GM23338 (cell line): ENCODE results near the gene KDM4F. TPM values are rescaled to one million over a fixed set of nuclear protein-coding genes. Genes with fewer than 3 reads are reported as not detected.

Experiments
- ATAC-seq: fragments of 200-7000 bp; cut with Tn5 transposase; 3 replicates; pipeline ENCODE4 v1.9.1; 2020
- DNase-seq: peaks from one replicate; pipeline ENCODE4 v3.0.0-alpha.2; 2015; ENCODE audit warnings: low spot score
- H2AFZ ChIP-seq: fragments of 200-600 bp; sonication (generic); 2 replicates; pipeline ENCODE4 v1.8.0; 2016; ENCODE audit warnings: antibody characterized with exemption, mild to moderate bottlenecking, moderate library complexity
- H3F3A ChIP-seq: fragments of 200-600 bp; sonication (generic); replicated peaks from 2 replicates; pipeline ENCODE4 v1.8.0; 2017; ENCODE audit warnings: antibody characterized with exemption, mixed run types, low read depth
- H3K27ac ChIP-seq: fragments of 200-600 bp; sonication (generic); 2 replicates; pipeline ENCODE4 v1.6.1; 2016; ENCODE audit warnings: low read depth
- H3K27me3 ChIP-seq: fragments of 200-600 bp; sonication (generic); 2 replicates; pipeline ENCODE4 v1.8.0; 2016; ENCODE audit warnings: mild to moderate bottlenecking, mixed run types, moderate library complexity; ENCODE audit not compliant: insufficient read depth
- H3K36me3 ChIP-seq: fragments of 200-600 bp; sonication (generic); 2 replicates; pipeline ENCODE4 v1.8.0; 2016; ENCODE audit warnings: mild to moderate bottlenecking; ENCODE audit not compliant: insufficient read depth
- H3K4me1 ChIP-seq: fragments of 200-600 bp; sonication (generic); 2 replicates; pipeline ENCODE4 v1.8.0; 2016; ENCODE audit warnings: mild to moderate bottlenecking, moderate library complexity; ENCODE audit not compliant: insufficient read depth
- H3K4me2 ChIP-seq: fragments of 200-600 bp; sonication (generic); 2 replicates; pipeline ENCODE4 v1.7.1; 2017; ENCODE audit warnings: mixed run types
- H3K4me3 ChIP-seq: fragments of 200-600 bp; sonication (generic); 2 replicates; pipeline ENCODE4 v1.6.1; 2016; ENCODE audit warnings: mixed run types
- H3K79me2 ChIP-seq: fragments of 200-600 bp; sonication (generic); replicated peaks from 2 replicates; pipeline ENCODE4 v1.8.0; 2017; ENCODE audit warnings: mild to moderate bottlenecking; ENCODE audit not compliant: insufficient read depth
- H3K9me2 ChIP-seq: fragments of 200-600 bp; sonication (generic); 2 replicates; pipeline ENCODE4 v1.8.0; 2017; ENCODE audit not compliant: insufficient read depth
- H4K20me1 ChIP-seq: fragments of 200-600 bp; sonication (generic); replicated peaks from 2 replicates; pipeline ENCODE4 v1.8.0; 2017; ENCODE audit warnings: mild to moderate bottlenecking; ENCODE audit not compliant: insufficient read depth
- H3K27ac Mint-ChIP-seq: 2 replicates; pipeline ENCODE4 v1.8.0; 2020; ENCODE audit warnings: inconsistent platforms, mild to moderate bottlenecking, moderate library complexity, mixed read lengths
- H3K27me3 Mint-ChIP-seq: 3 replicates; pipeline ENCODE4 v1.8.0; 2022; ENCODE audit warnings: low read depth, mild to moderate bottlenecking, moderate library complexity, mixed read lengths, inconsistent platforms; ENCODE audit not compliant: insufficient read depth, poor library complexity
- H3K36me3 Mint-ChIP-seq: 3 replicates; pipeline ENCODE4 v1.8.0; 2021; ENCODE audit warnings: low read depth, mild to moderate bottlenecking, inconsistent platforms, moderate library complexity, mixed read lengths
- H3K4me1 Mint-ChIP-seq: 3 replicates; pipeline ENCODE4 v1.8.0; 2020; ENCODE audit warnings: mild to moderate bottlenecking, inconsistent platforms, mixed read lengths
- H3K4me3 Mint-ChIP-seq: 3 replicates; pipeline ENCODE4 v1.8.0; 2021; ENCODE audit warnings: moderate library complexity, mild to moderate bottlenecking, inconsistent platforms, mixed read lengths
- H3K9me3 Mint-ChIP-seq: 3 replicates; pipeline ENCODE4 v1.8.0; 2020; ENCODE audit warnings: moderate library complexity, mild to moderate bottlenecking, inconsistent platforms, mixed read lengths
- CREB1 ChIP-seq: fragments of 250-450 bp; sonication (Bioruptor Pico); IDR thresholded peaks from 2 replicates; pipeline ENCODE4 v1.5.0; 2020; ENCODE audit warnings: low read depth, mild to moderate bottlenecking, moderate library complexity
- CTCF ChIP-seq, 2 experiments: fragments of 200-600 bp in 1 of 2; sonication (generic) in 1 of 2; conservative IDR thresholded peaks; 2 replicates each; pipeline versions ENCODE4 v1.5.1 to v1.6.1; 2016 to 2017; ENCODE audit warnings: antibody characterized with exemption in 2 of 2, low read depth in 2 of 2, mild to moderate bottlenecking in 2 of 2, moderate library complexity in 1 of 2
- ETS1 ChIP-seq: IDR thresholded peaks from 2 replicates; pipeline ENCODE4 v1.6.1; 2016; ENCODE audit warnings: antibody characterized with exemption
- EZH2 ChIP-seq: fragments of 200-600 bp; sonication (generic); IDR thresholded peaks from one replicate; pipeline ENCODE4 v1.8.0; 2017; ENCODE audit warnings: antibody characterized with exemption, mild to moderate bottlenecking, low read depth; ENCODE audit not compliant: unreplicated experiment
- EZH2phosphoT487 ChIP-seq: fragments of 200-600 bp; sonication (generic); IDR thresholded peaks from one replicate; pipeline ENCODE4 v1.8.1; 2018; ENCODE audit warnings: antibody characterized with exemption; ENCODE audit not compliant: unreplicated experiment
- JUNB ChIP-seq: IDR thresholded peaks from one replicate; pipeline ENCODE4 v1.6.1; 2016; ENCODE audit warnings: antibody characterized with exemption; ENCODE audit not compliant: unreplicated experiment
- NANOG ChIP-seq: IDR thresholded peaks from 2 replicates; pipeline ENCODE4 v1.6.1; 2016; ENCODE audit warnings: antibody characterized with exemption, borderline replicate concordance
- POLR2AphosphoS5 ChIP-seq: IDR thresholded peaks from 2 replicates; pipeline ENCODE4 v1.6.1; 2016; ENCODE audit warnings: antibody characterized with exemption, low read depth
- REST ChIP-seq: IDR thresholded peaks from one replicate; pipeline ENCODE4 v1.6.1; 2018; ENCODE audit warnings: antibody characterized with exemption; ENCODE audit not compliant: unreplicated experiment
- STAT1 ChIP-seq: IDR thresholded peaks from one replicate; pipeline ENCODE4 v1.6.1; 2016; ENCODE audit warnings: antibody characterized with exemption; ENCODE audit not compliant: unreplicated experiment
- ZNF114 ChIP-seq: fragments of 250-450 bp; sonication (Bioruptor Pico); IDR thresholded peaks from 2 replicates; pipeline ENCODE4 v1.5.0; 2020; ENCODE audit warnings: mild to moderate bottlenecking, moderate library complexity
- ZNF331 ChIP-seq: fragments of 250-450 bp; sonication (Bioruptor Pico); IDR thresholded peaks from 2 replicates; pipeline ENCODE4 v1.5.0; 2020; ENCODE audit warnings: low read depth, mild to moderate bottlenecking, moderate library complexity
- ZNF462 ChIP-seq: fragments of 250-450 bp; sonication (Bioruptor Pico); IDR thresholded peaks from 2 replicates; pipeline ENCODE4 v1.5.0; 2020; ENCODE audit warnings: mild to moderate bottlenecking, moderate library complexity
- polyA plus RNA-seq: library from polyadenylated mRNA; unstranded; fragments of >200 nt; fragmentation: Nextera tagmentation; extraction: Ambion mirVana; gene quantifications from 2 replicates; pipeline ENCODE4 v1.2.1, GENCODE V29; 2016
- total RNA-seq: library from RNA; depleted of rRNA; stranded (reverse); fragments of >200 nt; shearing (Covaris generic); gene quantifications from 2 replicates; pipeline ENCODE4 v1.2.3, GENCODE V29; 2014

Gene KDM4F
- total and polyA plus RNA-seq, 2 experiments from 2014 or later, result not detected

DNA sequence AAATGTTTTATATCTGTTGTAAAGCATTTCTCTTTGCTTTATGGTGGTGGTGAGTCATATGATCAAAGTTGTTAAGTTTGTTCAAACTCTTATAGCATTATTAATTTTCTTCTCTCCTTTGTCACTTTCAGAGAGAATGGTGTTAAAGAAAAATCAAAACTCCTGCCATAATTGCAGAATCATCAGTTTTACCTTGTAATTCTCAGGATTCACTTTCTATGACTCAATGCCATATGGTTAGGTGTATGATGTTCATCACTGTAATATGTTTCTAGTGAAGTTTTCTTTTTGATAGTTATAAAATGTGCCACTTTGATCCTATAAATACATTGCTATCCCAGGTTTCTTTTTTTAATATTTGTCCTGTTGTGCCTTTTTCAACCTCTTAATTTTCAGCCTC is 37.8 kb upstream of the KDM4F start:
- ATAC-seq, result no peak
- no peak overlapping the region for H3K27ac Mint-ChIP-seq
- H3K4me1 Mint-ChIP-seq, result no peaks in the 10 kb centered on the region
- Histone ChIP-seq H3K36me3 (no peaks in the 10 kb centered on the region), H3K79me2 (no peaks in the 10 kb centered on the region), H3K4me1 (no peaks in the 10 kb centered on the region), H3F3A (no peaks in the 10 kb centered on the region), H3K4me3 (no peak overlapping the region), H3K27me3 (no peaks in the 10 kb centered on the region), H4K20me1 (no peaks in the 10 kb centered on the region), H3K4me2 (no peak overlapping the region), H3K27ac (no peak overlapping the region), H2AFZ (no peak overlapping the region), H3K9me2 (no peaks in the 10 kb centered on the region)
- H3K36me3 Mint-ChIP-seq, result no peaks in the 10 kb centered on the region
- H3K4me3 Mint-ChIP-seq, result no peak overlapping the region
- H3K27me3 Mint-ChIP-seq, result peaks cover 1% of the 10 kb centered on the region
- H3K9me3 Mint-ChIP-seq, result no peaks in the 10 kb centered on the region
- DNase-seq, result no peak
- no peak for TF ChIP-seq JUNB
- no peak for TF ChIP-seq STAT1
- no peak for TF ChIP-seq NANOG
- TF ChIP-seq EZH2phosphoT487, result no peak
- no peak for TF ChIP-seq CREB1
- TF ChIP-seq ZNF331 (CRISPR knock-in tag), result no peak
- TF ChIP-seq POLR2AphosphoS5, result no peak
- TF ChIP-seq ETS1, result no peak
- no peak for TF ChIP-seq REST
- no peak for TF ChIP-seq EZH2
- no peak for TF ChIP-seq CTCF (conservative IDR thresholded peaks at IDR 0.05; ENCODE audit: low read depth in 2 of 2)
- no peak for TF ChIP-seq ZNF114
- no peak for TF ChIP-seq ZNF462
